Psoas muscle (tissue), 8 donors: ENCODE measurements around the gene SPTSSA. TPM values are rescaled to one million over a fixed set of nuclear protein-coding genes. Genes with fewer than 3 reads are reported as not detected.
"Not testable (repeated sequence)": the region's sequence is repeated elsewhere in the genome, so short reads cannot be mapped to it uniquely, and the experiment has no call there.

Experiments
- ATAC-seq, 4 donors: fragments of 200-7000 bp; cut with Tn5 transposase; one replicate each; pipeline ENCODE4 v1.9.1; 2020; ENCODE audit warnings: moderate library complexity in 3 of 4, mild to moderate bottlenecking in 2 of 4
- DNase-seq, 2 donors: peaks; one replicate each; pipeline ENCODE4 v3.0.0-alpha.2; 2020
- H3K27ac ChIP-seq: fragments of 200-600 bp; one replicate; pipeline ENCODE4 v1.8.0; 2022
- H3K27me3 ChIP-seq, 3 donors: fragments of 200-600 bp in 1 of 3; one replicate each; pipeline versions ENCODE4 v1.6.1 to v1.8.0; 2013 to 2022; ENCODE audit warnings: low read length in 2 of 3, mild to moderate bottlenecking in 2 of 3, moderate library complexity in 1 of 3; ENCODE audit not compliant: insufficient read depth in 3 of 3
- H3K36me3 ChIP-seq, 2 donors: fragments of 200-600 bp in 1 of 2; one replicate each; pipeline versions ENCODE4 v1.6.1 to v1.8.0; 2013 to 2022; ENCODE audit warnings: low read depth in 1 of 2, mild to moderate bottlenecking in 1 of 2, moderate library complexity in 1 of 2; ENCODE audit not compliant: insufficient read depth in 1 of 2
- H3K4me1 ChIP-seq: fragments of 200-600 bp; one replicate; pipeline ENCODE4 v1.8.0; 2022
- H3K4me3 ChIP-seq: fragments of 200-600 bp; one replicate; pipeline ENCODE4 v1.8.0; 2022; ENCODE audit warnings: mild to moderate bottlenecking
- H3K9me3 ChIP-seq: fragments of 200-600 bp; one replicate; pipeline ENCODE4 v1.8.0; 2022
- WGBS, 3 donors: extraction: QIAGEN DNeasy Blood & Tissue Kit; methylation state at CpG; one replicate each; pipeline versions ENCODE4 v1.1.6 to v1.1.7; 2013; 5-methylcytosine and 5-hydroxymethylcytosine counted together
- intact Hi-C, 2 donors: fragments of 100-400 bp; cut with DNase I; formaldehyde crosslinking; loops; one replicate each; pipeline versions ENCODE4 v1.11.0 to v1.14.2; 2022
- polyA plus RNA-seq, 3 donors: library from polyadenylated mRNA; stranded (reverse); fragments of 200-250 nt; gene quantifications; one replicate each; pipeline ENCODE4 v1.2.3, GENCODE V29; 2013
- total RNA-seq, 4 donors: library from RNA; stranded (reverse); fragmentation: NEBNext Ultra II Directional in 2 of 4; extraction: Animal tissue kit (Norgen Biotek cat#: 25700) in 2 of 4; gene quantifications; one replicate each; pipeline versions ENCODE4 v1.2.1 to v1.2.4, GENCODE V29; 2021 to 2023
- TF ChIP-seq, protein P1 (sequence below): fragments of 200-600 bp; IDR thresholded peaks from one replicate; pipeline ENCODE4 v1.8.0; 2022; ENCODE audit warnings: antibody characterized with exemption
- donor health status: healthy with polysubstance abuse.
- donor health status: DM: no; HTN: no; CAD: no; lungs with moderate emphysema.
- donor health status: Bipolar disorder and iron deficiency.
- donor health status: healthy.
- donor health status: DM: yes; HTN: yes; CAD: no.
- donor health status: DM: no; HTN: no; CAD: no.
- donor health status: DM: no; HTN: no; CAD: no.
- donor health status: DM: yes; HTN: yes; CAD: no.

The SPTSSA gene
- total and polyA plus RNA-seq, 7 donors = 9.0 to 32.9 (median 25.2) TPM

DNA sequence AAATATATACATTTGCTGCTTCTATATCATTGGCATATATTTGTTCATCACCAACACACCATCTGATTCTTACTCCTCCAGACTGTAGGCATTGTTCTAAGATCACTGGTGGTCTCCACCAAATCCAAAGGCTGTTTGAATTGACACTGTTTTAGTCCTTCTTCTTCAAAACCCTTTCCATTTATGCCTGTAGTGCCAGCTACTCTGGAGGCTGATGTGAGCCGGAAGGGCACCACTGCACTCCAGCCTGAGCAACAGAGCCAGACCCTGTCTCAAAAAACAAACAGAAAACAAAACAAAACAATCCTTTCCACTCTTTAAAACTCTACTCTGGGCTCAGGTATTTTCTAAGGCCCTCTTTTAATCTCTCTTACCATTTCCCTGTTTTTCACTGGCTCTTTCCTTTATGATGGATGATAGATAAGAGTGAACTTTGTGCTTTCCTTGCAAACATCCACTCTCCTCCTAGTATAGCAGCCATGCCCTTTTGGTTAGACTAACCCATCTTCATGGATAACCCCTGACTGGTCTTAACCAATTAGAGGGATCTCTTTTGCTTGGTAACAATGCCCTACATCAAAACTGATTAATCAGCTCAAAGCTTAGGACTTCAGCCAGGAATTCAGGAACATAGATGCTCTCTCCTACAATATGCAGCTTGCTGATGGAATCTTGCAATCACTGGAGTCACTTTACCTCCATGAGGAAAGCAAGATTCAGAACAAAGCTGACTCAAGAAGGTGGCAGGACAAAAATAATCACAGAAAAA lies 24.9 kb downstream of the SPTSSA start:
- ATAC-seq (peak in 3 of 4 donors; percentile 29 to 55 (median 54)), DNase-seq (no peak)
- Histone ChIP-seq H3K36me3 (peaks cover 0 to 6% of the 10 kb centered on the region in 2 donors), H3K9me3 (no peaks in the 10 kb centered on the region), H3K27me3 (no peaks in the 10 kb centered on the region), H3K4me1 (no peaks in the 10 kb centered on the region), H3K4me3 (no peak overlapping the region), H3K27ac (no peak overlapping the region)
- intact Hi-C loops = no loop called here
- WGBS, 3 donors = 96 to 97% (median 96%) methylated on average over 1 of the region's 1 CpG
- TF ChIP-seq, protein P1, sequence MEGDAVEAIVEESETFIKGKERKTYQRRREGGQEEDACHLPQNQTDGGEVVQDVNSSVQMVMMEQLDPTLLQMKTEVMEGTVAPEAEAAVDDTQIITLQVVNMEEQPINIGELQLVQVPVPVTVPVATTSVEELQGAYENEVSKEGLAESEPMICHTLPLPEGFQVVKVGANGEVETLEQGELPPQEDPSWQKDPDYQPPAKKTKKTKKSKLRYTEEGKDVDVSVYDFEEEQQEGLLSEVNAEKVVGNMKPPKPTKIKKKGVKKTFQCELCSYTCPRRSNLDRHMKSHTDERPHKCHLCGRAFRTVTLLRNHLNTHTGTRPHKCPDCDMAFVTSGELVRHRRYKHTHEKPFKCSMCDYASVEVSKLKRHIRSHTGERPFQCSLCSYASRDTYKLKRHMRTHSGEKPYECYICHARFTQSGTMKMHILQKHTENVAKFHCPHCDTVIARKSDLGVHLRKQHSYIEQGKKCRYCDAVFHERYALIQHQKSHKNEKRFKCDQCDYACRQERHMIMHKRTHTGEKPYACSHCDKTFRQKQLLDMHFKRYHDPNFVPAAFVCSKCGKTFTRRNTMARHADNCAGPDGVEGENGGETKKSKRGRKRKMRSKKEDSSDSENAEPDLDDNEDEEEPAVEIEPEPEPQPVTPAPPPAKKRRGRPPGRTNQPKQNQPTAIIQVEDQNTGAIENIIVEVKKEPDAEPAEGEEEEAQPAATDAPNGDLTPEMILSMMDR = no peak

DNA sequence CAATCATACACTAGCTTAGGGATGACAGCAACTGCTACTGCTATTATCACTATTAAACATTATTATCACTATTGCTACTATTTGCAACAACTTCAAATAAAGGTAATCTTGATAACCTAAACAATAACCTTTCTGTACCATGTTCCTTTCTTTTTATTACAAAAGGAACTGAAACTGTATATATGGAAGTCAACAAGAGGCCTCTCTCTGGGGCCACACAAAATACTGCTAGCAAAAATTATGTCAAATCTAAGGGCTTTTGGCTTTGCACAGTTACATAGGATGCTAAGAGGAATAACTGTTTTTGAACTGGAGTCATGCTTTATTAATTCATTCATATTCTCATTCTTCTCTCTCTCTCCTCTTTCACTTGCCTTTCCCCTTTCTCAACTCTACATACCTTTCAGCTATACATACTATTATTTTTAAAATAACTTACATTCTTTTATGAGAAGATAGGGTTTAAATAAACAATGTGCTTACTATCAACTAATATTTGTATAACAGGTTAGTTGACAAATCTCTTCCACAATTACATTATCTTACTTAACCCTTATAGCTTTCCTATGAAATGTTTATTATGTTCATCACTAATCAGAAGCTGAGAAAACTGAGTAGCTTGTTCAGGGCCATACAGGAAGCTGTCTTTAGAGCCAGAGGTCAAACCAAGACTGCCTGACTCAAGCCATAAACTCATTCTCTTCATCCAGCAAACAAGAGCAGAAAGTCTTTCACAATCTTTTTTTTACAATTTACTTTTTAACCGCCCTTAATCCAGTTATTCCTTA lies 25.7 kb downstream of the SPTSSA start:
- WGBS, 3 donors = 81 to 94% (median 90%) methylated on average over 1 of the region's 1 CpG
- no peak for DNase-seq
- H3K4me3 ChIP-seq = no peak overlapping the region
- H3K9me3 ChIP-seq = no peaks in the 10 kb centered on the region
- no peak for ATAC-seq
- H3K27ac ChIP-seq = no peak overlapping the region
- no peaks in the 10 kb centered on the region for H3K27me3 ChIP-seq
- no peaks in the 10 kb centered on the region for H3K4me1 ChIP-seq
- intact Hi-C loops = no loop called here
- TF ChIP-seq, protein P1 = no peak
- H3K36me3 ChIP-seq = peaks cover 0 to 6% of the 10 kb centered on the region in 2 donors

DNA sequence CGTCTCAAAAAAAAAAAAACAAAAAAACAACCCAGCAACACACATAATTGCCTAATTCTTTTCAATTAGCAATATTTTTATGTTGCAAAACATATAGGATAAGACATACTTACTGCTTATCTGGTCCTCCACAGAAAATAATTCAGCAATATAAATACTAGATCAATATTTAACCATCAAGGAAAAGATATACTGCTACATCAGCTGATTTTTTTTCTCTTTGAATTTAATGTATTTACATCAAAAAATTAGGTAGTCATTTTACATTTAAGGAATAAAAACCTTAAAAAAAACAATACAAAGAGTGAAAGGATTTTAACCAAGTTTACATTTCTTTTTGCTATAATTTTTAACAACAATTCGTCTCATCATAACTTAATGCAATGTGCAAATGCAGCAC lies 28.1 kb downstream of the SPTSSA start:
- Histone ChIP-seq H3K4me1 (no peaks in the 10 kb centered on the region), H3K27ac (no peak overlapping the region), H3K9me3 (no peaks in the 10 kb centered on the region), H3K36me3 (peaks cover 0 to 6% of the 10 kb centered on the region in 2 donors), H3K27me3 (no peaks in the 10 kb centered on the region), H3K4me3 (no peak overlapping the region)
- intact Hi-C loops = no loop called here
- TF ChIP-seq, protein P1 = no peak
- ATAC-seq (no peak), DNase-seq (no peak)
- 90 to 93% (median 91%) methylated on average over 2 of the region's 2 CpGs for whole genome bisulfite sequencing, 3 donors

DNA sequence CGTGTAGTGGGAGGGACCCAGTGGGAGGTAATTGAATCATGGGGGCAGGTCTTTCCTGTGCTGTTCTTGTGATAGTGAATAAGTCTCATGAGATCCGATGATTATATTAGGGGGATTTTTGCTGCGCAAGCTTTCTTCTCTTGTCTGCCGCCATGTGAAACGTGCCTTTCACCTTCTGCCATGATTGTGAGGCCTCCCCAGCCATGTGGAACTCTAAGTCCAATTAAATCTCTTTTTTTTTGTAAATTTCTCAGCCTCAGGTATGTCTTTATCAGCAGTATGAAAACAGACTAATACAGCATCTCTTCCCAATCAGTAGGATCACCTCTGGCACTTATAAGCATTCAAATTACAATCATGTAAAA lies 34.0 kb downstream of the SPTSSA start:
- H3K36me3 ChIP-seq, H3K4me1 ChIP-seq, H3K9me3 ChIP-seq, ATAC-seq, H3K27ac ChIP-seq, H3K27me3 ChIP-seq, DNase-seq, intact Hi-C loops, H3K4me3 ChIP-seq: not testable (repeated sequence)
- 75 to 86% (median 83%) methylated on average over 5 of the region's 5 CpGs for WGBS, 3 donors
